ENCODE data around the gene AK5.

- TF ChIP-seq ZFX (IDR thresholded peaks at IDR 0.05; ENCODE audit: borderline replicate concordance) (no peak), CTCF (IDR thresholded peaks at IDR 0.05) (no peak)
Measured at GRCh38 chr1:77475641-77476040, 193.8 kb downstream of the AK5 start.

Measured in 22Rv1 (cell line).